Osteoblast (primary cell): ENCODE results near the gene USP2. TPM values are rescaled to one million over a fixed set of nuclear protein-coding genes. Genes with fewer than 3 reads are reported as not detected.

ENCODE experiments used
- DNase-seq: peaks from one replicate; pipeline ENCODE4 v3.0.0; 2011; ENCODE audit warnings: low spot score, mixed read lengths; ENCODE audit not compliant: insufficient read length; ENCODE audit errors: missing footprints
- H2AFZ ChIP-seq: 2 replicates; pipeline ENCODE4 v1.6.0; 2011; ENCODE audit warnings: mild to moderate bottlenecking, low read length
- H3K27ac ChIP-seq: 2 replicates; pipeline ENCODE4 v1.5.1; 2011; ENCODE audit warnings: mild to moderate bottlenecking, low read depth, low read length, moderate library complexity
- H3K27me3 ChIP-seq: 2 replicates; pipeline ENCODE4 v1.6.0; 2012; ENCODE audit warnings: mild to moderate bottlenecking, control low read depth, inconsistent platforms, low read length, moderate library complexity; ENCODE audit not compliant: insufficient read depth
- H3K36me3 ChIP-seq: 2 replicates; pipeline ENCODE4 v1.5.1; 2011; ENCODE audit warnings: mild to moderate bottlenecking, low read length, control low read depth, moderate library complexity; ENCODE audit not compliant: insufficient read depth
- H3K4me1 ChIP-seq: 2 replicates; pipeline ENCODE4 v1.5.1; 2011; ENCODE audit warnings: mild to moderate bottlenecking, low read length, control low read depth, moderate library complexity; ENCODE audit not compliant: insufficient read depth
- H3K4me2 ChIP-seq: 2 replicates; pipeline ENCODE4 v1.6.0; 2011; ENCODE audit warnings: mild to moderate bottlenecking, low read length; ENCODE audit not compliant: insufficient read depth
- H3K4me3 ChIP-seq: fragments of 200-600 bp; sonication (generic); 3 replicates; pipeline ENCODE4 v1.5.1; 2012; ENCODE audit warnings: mild to moderate bottlenecking, low read length, inconsistent platforms; ENCODE audit not compliant: insufficient read depth
- H3K79me2 ChIP-seq: 2 replicates; pipeline ENCODE4 v1.6.0; 2012; ENCODE audit warnings: mild to moderate bottlenecking, low read length, control low read depth, inconsistent platforms; ENCODE audit not compliant: insufficient read depth
- H3K9me3 ChIP-seq: 2 replicates; pipeline ENCODE4 v1.5.1; 2011; ENCODE audit warnings: low read depth, low read length, control low read depth
- H4K20me1 ChIP-seq: 2 replicates; pipeline ENCODE4 v1.6.0; 2012; ENCODE audit warnings: mild to moderate bottlenecking, low read length, control low read depth; ENCODE audit not compliant: insufficient read depth
- total RNA-seq: library from RNA; depleted of rRNA; stranded (reverse); fragments of >200 nt; gene quantifications from 2 replicates; pipeline ENCODE4 v1.2.3, GENCODE V29; 2012
- TF ChIP-seq, protein P1 (sequence below): IDR thresholded peaks from 2 replicates; pipeline ENCODE4 v1.5.1; 2011; ENCODE audit warnings: mild to moderate bottlenecking, low read depth, low read length, moderate library complexity; ENCODE audit errors: extremely low read depth

The USP2 gene
- total RNA-seq, 1 donor, result 0.36 TPM

DNA sequence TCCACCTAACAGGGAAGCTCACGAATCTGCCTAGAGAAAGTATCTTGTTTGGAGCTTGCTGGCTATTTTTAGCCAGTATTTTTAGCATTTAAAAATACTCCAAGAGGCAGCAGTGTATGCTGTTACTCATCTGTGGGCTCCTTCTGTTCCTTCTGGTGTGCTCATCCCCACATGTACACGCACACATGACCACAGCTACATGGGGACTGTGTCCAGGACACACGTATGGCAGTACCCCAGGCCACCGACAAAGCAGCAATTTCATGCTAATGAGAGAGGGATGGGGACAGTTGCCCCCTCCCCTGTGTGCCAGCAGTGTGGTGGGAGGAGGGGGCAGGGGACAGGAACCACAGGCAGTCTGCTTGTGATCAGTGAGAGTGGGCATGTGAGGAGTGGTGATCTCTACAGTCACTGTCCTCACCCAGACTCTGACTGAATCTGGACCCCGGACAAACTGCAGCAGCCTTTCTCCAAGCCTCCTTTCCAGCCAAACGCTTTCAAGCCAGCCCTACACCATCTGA lies 16.4 kb downstream of the USP2 start:
- H3K36me3 ChIP-seq, result no peaks in the 10 kb centered on the region
- H3K4me2 ChIP-seq, result peak overlapping the region; percentile 44
- peaks cover 49% of the 10 kb centered on the region for H3K4me1 ChIP-seq
- H3K4me3 ChIP-seq, result no peak overlapping the region
- no peak overlapping the region for H2AFZ ChIP-seq
- DNase-seq, result peak; percentile 97
- no peaks in the 10 kb centered on the region for H4K20me1 ChIP-seq
- TF ChIP-seq, protein P1, sequence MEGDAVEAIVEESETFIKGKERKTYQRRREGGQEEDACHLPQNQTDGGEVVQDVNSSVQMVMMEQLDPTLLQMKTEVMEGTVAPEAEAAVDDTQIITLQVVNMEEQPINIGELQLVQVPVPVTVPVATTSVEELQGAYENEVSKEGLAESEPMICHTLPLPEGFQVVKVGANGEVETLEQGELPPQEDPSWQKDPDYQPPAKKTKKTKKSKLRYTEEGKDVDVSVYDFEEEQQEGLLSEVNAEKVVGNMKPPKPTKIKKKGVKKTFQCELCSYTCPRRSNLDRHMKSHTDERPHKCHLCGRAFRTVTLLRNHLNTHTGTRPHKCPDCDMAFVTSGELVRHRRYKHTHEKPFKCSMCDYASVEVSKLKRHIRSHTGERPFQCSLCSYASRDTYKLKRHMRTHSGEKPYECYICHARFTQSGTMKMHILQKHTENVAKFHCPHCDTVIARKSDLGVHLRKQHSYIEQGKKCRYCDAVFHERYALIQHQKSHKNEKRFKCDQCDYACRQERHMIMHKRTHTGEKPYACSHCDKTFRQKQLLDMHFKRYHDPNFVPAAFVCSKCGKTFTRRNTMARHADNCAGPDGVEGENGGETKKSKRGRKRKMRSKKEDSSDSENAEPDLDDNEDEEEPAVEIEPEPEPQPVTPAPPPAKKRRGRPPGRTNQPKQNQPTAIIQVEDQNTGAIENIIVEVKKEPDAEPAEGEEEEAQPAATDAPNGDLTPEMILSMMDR, result no peak
- H3K27me3 ChIP-seq, result no peaks in the 10 kb centered on the region
- no peaks in the 10 kb centered on the region for H3K79me2 ChIP-seq
- no peaks in the 10 kb centered on the region for H3K9me3 ChIP-seq
- no peak overlapping the region for H3K27ac ChIP-seq

DNA sequence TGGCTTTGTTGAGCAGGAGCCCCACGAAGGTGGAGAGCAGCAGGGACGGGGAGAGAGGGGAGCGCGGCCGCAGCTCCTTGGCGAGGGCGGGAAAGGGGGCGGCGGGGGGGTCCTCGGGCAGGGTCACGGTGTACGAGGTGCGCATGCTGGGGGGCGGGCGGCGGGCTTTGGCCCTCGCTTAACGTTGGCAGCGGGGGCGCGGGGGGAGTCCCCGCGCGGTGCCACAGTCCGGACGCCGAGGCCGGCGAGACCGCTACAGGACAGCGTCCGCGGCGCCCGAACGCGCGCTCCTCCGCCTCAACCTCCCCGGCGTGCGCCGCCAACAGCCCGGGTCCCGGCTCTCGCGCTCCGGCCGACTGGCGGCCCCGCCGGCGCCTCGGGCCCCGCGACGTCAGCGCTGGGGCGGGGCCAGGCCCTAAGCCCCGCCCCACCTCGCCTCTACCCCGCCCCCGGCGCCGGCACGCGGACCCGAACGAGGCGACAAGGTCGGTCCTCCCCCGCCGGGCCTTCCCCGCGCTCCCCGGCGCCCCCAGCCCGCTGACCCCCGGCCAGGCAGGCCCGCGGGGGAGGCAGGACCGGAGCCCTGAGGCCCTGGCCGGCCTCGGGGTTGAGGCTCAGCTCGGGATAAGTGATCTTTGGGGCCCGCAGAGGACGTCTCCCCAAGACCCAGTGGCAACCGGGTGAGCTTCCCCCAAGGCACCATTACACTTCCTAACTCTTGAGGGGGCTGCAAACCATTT lies 17.5 kb downstream of the USP2 start:
- Histone ChIP-seq H3K27me3 (no peaks in the 10 kb centered on the region), H3K79me2 (no peaks in the 10 kb centered on the region), H3K9me3 (no peaks in the 10 kb centered on the region), H3K4me3 (peak overlapping the region; percentile 53), H3K36me3 (no peaks in the 10 kb centered on the region), H3K4me1 (peaks cover 49% of the 10 kb centered on the region), H3K4me2 (peak overlapping the region; percentile 44), H4K20me1 (no peaks in the 10 kb centered on the region), H2AFZ (peak overlapping the region; percentile 39), H3K27ac (no peak overlapping the region)
- DNase-seq, result peak; percentile 96
- TF ChIP-seq, protein P1, result no peak

DNA sequence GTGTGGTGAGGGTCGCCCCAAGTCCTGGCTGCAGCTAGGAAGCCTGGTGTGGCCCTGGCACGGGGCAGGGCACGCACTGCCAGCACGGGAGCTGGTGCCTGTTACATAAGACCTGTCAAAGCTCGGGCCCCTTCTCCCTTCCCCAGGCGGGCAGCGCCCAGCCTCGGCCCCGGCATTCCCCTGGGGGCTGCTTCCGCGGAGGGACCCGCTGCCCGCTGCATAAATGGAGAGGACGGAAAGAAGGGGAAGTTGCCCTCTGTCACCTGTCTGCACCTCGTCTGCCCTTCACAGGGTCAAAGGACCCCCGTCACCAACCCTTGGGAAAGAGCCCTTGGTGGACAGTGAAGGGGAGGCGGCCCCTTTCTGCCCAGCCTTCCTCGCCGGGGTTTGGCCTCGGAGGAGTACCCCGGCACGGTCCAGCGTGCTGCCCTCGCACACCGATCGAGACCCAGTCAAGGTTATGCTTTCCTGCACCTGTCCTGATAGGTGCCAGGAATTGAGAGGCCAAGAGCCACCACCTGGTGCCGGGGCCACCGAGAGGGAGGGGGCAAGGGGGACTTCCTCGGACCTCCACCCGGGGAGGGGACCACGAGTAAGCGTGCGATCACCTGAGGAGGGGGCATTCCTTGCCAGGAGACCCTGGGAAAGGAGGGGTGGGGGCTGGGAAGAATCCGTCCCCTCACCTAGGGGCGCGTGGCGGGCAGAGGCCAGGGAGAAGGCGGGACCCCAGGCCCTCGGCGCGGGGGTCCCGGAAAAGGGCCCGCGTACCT lies 18.2 kb downstream of the USP2 start:
- TF ChIP-seq, protein P1, result no peak
- peak overlapping the region; percentile 53 for H3K4me3 ChIP-seq

DNA sequence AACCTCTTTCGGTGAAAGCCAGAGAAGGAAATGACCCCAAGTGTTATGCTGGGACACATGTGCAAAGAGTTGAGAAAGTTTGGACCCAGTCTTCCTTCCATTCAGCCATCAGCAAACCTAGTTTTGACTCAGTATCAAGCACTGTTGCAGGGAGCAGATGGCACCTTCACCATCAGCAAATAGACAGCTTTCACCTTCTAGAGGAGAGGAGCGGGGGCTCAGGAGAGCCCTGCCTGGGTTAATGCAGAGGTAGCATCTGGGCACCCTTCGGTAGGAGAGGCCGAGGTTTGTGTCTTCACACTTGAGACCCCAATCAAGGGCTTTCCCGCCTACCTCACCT lies 18.8 kb downstream of the USP2 start:
- Histone ChIP-seq H3K4me1 (peaks cover 41% of the 10 kb centered on the region), H3K9me3 (no peaks in the 10 kb centered on the region), H3K79me2 (no peaks in the 10 kb centered on the region), H4K20me1 (no peaks in the 10 kb centered on the region), H3K4me2 (no peak overlapping the region), H3K4me3 (no peak overlapping the region), H2AFZ (no peak overlapping the region), H3K27ac (no peak overlapping the region), H3K27me3 (no peaks in the 10 kb centered on the region), H3K36me3 (no peaks in the 10 kb centered on the region)
- TF ChIP-seq, protein P1, result no peak
- no peak for DNase-seq

More for the DNA sequence above, 18.2 kb downstream of the USP2 start:
- Histone ChIP-seq H3K4me2 (peak overlapping the region; percentile 44), H4K20me1 (no peaks in the 10 kb centered on the region), H3K9me3 (no peaks in the 10 kb centered on the region), H3K79me2 (no peaks in the 10 kb centered on the region), H3K27ac (no peak overlapping the region), H3K36me3 (no peaks in the 10 kb centered on the region), H3K27me3 (no peaks in the 10 kb centered on the region), H2AFZ (no peak overlapping the region), H3K4me1 (peaks cover 46% of the 10 kb centered on the region)
- no peak for DNase-seq
